ENCODE data around the gene PGAM2.
A peak's percentile ranks its signal among the peaks of the same experiment; 100 is the strongest.
"Not testable (repeated sequence)": the region's sequence is repeated elsewhere in the genome, so short reads cannot be mapped to it uniquely, and the experiment has no call there.

Gene PGAM2

GRCh38 chr7:44058759-44059218 is 6.6 kb downstream of the PGAM2 start:
- DNase-seq: no peak
- intact Hi-C loops (cut with DNase I): no loop called here

- intact Hi-C loops (cut with DNase I): no loop called here
- DNase-seq: peak in 3 of 10 donors; percentile 51 to 67 (median 54)
Observed at GRCh38 chr7:44057849-44058758, 7.3 kb downstream of the PGAM2 start.

DNA sequence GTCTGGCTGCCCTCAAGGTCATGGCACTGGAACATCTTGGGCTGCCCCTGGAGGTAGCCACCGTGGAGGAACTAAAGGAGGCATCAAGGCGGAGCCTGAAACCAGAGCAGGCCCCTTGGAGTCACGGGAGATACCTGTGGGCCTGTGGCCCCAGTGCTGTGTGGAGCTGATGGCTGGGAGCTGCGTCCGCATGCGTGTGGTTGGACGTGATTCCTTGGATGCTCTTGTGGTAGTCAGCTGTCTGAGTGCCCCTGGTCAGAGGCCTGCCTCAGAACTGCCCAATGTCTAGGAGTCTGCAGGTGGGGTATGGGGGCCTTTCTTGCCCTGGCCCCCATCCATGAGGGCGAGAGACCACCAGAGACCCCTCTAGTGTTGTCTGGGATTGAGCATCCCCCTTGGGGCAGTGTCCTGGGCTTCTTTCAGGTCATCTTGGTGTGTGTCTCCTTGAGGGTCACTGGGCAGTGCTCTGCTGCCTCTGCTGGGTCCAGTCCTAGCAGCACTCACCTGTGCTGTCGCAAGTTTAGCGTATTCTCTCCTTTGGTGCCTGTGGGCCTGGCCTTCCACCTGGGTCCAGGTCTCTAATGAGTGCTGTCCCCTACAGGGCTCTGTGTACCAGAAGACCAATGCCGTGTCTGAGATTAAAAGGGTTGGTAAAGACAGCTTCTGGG is 8.1 kb downstream of the PGAM2 start:
- intact Hi-C loops (cut with DNase I): no loop called here
- peak in 3 of 10 donors; percentile 11 to 61 (median 53) for DNase-seq

- peak in 3 of 10 donors; percentile 57 to 65 (median 63) for DNase-seq
- intact Hi-C loops (cut with DNase I): no loop called here
Observed at GRCh38 chr7:44056681-44057080, 8.7 kb downstream of the PGAM2 start.

- intact Hi-C loops (cut with DNase I): no loop called here
- DNase-seq: peak in 3 of 10 donors; percentile 28 to 52 (median 46)
Observed at GRCh38 chr7:44052771-44053365, 12.5 kb downstream of the PGAM2 start.

DNA sequence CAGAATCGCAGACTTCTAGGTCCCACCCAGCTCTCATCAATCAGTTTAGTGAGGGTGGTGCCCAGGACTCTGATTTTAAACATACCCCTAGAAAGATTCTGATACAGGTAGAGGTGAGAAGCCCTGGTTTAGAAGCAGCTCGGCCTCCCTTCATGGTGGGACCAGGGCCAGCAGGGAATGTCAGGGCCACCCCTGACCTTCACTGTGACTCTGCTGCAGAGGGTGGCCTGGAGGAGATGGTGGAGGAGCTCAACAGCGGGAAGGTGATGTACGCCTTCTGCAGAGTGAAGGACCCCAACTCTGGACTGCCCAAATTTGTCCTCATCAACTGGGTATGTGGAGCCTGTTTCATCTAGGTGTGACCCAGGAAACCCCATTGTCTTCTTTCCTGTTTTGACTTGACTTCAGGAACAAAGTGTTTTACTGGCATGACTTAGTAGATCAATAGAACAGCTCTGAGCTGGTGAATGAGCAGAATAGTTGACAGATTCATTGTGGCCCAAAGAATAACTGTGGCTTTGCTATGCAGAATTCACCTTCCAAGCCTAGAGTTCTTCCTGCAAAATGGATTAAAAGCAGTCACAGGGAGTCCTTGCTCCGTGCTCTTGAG is 13.7 kb downstream of the PGAM2 start:
- intact Hi-C loops (cut with DNase I): no loop called here
- DNase-seq: peak in 2 of 10 donors; percentile 3 to 9

GRCh38 chr7:44050915-44051560 is 14.3 kb downstream of the PGAM2 start:
- intact Hi-C loops (cut with DNase I): no loop called here
- peak in 2 of 10 donors; percentile 26 to 58 for DNase-seq

DNA sequence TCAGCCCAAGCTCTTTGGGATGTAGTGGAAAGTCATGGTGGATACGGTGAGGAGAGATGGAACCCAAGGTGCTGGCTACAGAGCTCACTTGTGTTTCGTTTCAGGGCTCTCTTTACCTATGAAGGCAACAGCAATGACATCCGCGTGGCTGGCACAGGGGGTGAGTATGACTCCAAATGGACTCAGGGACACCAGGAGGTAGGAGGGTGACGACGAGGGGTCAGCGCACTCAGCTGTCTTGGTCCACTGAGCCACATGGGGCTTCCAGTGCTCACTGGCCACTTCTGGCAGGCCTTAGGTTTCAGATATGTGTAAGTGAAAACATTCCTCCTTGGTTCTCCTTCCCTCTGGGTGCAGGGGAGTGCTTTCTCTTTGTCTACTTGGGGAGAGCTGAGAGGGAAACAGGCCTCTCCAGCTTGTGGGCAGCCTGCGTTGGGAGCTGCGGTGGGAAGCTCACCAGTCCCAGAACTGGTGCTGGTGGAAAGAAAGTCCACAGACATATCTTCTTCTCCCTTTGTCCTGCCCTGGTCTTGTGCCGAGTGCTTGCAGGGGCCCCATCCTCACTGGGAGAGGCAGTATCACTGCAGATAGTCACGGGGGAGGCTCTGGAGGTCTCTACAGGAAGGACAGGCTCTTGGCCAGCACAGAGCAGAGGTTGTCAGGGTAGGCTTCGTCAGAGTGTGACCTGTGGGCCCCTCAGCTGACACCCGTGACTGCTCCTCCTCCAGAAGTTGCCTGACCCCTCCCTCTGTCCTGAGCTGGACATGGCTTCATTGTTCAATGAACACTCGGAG is 15.0 kb downstream of the PGAM2 start:
- peak in 3 of 10 donors; percentile 22 to 56 (median 33) for DNase-seq
- intact Hi-C loops (cut with DNase I): no loop called here

GRCh38 chr7:44048031-44048795 is 17.2 kb downstream of the PGAM2 start:
- intact Hi-C loops (cut with DNase I): loop anchor here (5.0 kb wide), 1 partner anchor 34 kb away; the partner anchor contains the start of gene POLM
- peak in 3 of 10 donors; percentile 8 to 55 (median 53) for DNase-seq

GRCh38 chr7:44046321-44047061 is 18.9 kb downstream of the PGAM2 start:
- peak in 3 of 10 donors; percentile 33 to 53 (median 38) for DNase-seq
- intact Hi-C loops (cut with DNase I): loop anchor here (5.0 kb wide), 1 partner anchor 36 kb away; the partner anchor contains the start of gene POLM

- DNase-seq: peak in 2 of 10 donors; percentile 29 to 30
- intact Hi-C loops (cut with DNase I): loop anchor here (5.0 kb wide), 1 partner anchor 37 kb away; the partner anchor contains the start of gene POLM
Observed at GRCh38 chr7:44045226-44046014, 19.9 kb downstream of the PGAM2 start.

DNA sequence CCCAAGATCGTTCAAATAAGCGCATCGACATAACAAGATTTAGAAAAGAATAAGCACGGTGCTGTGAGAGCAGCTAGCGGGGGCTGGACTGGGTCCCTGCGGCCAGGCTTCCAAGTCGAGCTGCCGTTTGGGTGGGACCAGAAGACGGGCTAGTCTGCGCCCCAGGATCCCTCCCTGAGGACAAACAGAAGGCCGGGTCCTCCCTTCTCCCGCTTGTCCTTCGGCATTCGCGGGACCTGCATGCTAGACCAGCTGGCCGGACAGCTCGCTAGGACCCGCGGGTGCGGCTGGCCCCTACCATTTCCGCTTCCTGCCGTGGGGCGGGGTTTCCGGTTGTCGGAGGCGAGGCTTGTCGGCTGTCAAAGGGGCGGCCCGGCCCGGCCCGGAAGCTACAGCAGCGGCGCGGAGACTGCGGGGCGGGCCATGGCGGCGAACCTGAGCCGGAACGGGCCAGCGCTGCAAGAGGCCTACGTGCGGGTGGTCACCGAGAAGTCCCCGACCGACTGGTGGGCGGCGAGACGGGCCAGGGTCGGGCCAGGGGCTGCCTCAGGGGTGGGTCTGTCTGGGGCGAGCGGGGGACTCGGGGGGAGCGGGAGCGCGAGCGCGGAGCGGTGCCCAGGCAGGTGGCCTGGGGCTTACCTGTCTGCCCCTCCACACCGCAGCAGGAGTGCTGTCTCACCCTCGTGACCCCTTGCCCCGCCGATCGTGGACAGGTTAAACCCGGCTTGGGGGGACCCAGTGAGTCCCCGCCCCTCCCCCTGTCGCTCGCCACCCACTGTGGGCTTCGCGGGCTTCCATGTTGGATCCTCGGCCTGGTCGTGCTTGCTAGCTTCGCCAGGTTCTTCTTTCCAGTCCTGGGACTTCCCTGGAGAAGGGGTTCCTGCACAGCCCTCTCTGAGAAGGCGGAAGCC is 20.8 kb downstream of the PGAM2 start, which contains the start of gene DBNL:
TSS of gene DBNL (plus strand) at position 388 of the 911 bp plus-strand sequence. CDS start at position 424, 36 bp downstream.
- intact Hi-C loops (cut with DNase I): loop anchor here (5.0 kb wide), 1 partner anchor 38 kb away; the partner anchor contains the start of gene POLM
- DNase-seq: peak; percentile 96 to 100 (median 98)

GRCh38 chr7:44043902-44044301 is 21.5 kb downstream of the PGAM2 start:
- intact Hi-C loops (cut with DNase I): no loop called here
- DNase-seq: peak in 2 of 10 donors; percentile 16 to 42

DNA sequence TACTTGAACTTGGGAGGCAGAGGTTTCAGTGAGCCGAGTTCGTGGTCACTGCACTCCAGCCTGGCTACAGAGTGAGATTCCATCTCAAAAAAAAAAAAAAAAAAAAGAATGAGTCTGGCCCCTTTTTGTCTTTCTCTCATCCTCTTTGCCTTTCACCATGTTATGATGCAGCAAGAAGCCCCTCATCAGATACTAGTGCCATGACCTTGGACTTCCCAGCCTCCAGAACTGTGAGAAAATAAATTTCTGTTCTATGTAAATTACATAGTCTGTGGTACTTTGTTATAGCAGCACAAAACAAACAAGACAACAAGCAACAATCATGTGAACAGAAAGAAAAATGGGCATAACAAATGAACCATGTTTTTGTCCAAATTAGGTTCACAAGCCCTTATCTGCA is 23.1 kb downstream of the PGAM2 start:
- intact Hi-C loops (cut with DNase I): no loop called here
- peak in 2 of 10 donors; percentile 4 to 24 for DNase-seq

GRCh38 chr7:44040493-44040891 is 24.9 kb downstream of the PGAM2 start:
- peak in 4 of 10 donors; percentile 26 to 87 (median 78) for DNase-seq
- intact Hi-C loops (cut with DNase I): not testable (repeated sequence)
